ENCODE results near the gene INSRR.

INSRR gene

DNA sequence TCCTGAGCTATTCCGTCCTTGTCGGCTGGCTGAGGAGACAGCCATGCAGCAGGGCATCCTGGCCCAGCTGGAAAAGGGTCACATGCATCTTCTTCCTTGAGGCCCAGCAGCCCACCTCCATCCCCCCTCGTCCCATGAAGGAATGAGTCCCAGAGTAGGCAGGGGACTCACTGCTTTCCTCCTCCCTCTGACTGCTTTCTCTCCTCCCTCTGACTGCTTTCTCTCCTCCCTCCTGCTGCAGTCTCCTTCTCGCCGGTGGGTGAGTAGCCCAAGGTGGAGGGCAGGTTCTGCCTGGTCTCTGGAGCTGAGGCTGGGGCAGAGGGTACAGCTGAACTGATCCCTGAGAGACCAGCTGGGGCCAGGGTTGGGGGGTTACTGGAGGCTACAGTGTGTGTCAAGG is 15.2 kb upstream of the INSRR start:
- ATAC-seq (replicated peaks) = no peak
- no peak overlapping the region for H3K27ac Mint-ChIP-seq
- H3K27me3 Mint-ChIP-seq = peaks cover 42 to 45% of the 10 kb centered on the region in 2 donors

GRCh38 chr1:156873659-156874058 is 14.7 kb upstream of the INSRR start:
- Mint-ChIP-seq H3K36me3 (no peaks in the 10 kb centered on the region), H3K4me3 (no peak overlapping the region), H3K27ac (no peak overlapping the region), H3K4me1 (no peaks in the 10 kb centered on the region), H3K27me3 (peaks cover 38 to 41% of the 10 kb centered on the region in 2 donors), H3K9me3 (no peaks in the 10 kb centered on the region)
- ATAC-seq (replicated peaks) (no peak), DNase-seq (no peak)

More for the DNA sequence above, 15.2 kb upstream of the INSRR start:
- Mint-ChIP-seq H3K36me3 (no peaks in the 10 kb centered on the region), H3K4me3 (no peak overlapping the region), H3K9me3 (no peaks in the 10 kb centered on the region), H3K4me1 (no peaks in the 10 kb centered on the region)
- no peak for DNase-seq

GRCh38 chr1:156869455-156869854 is 10.5 kb upstream of the INSRR start:
- no peaks in the 10 kb centered on the region for H3K4me1 Mint-ChIP-seq
- H3K36me3 Mint-ChIP-seq = no peaks in the 10 kb centered on the region
- peaks cover 36 to 48% of the 10 kb centered on the region in 2 donors for H3K27me3 Mint-ChIP-seq
- DNase-seq = no peak
- no peak for ATAC-seq (replicated peaks)
- no peaks in the 10 kb centered on the region for H3K9me3 Mint-ChIP-seq
- H3K27ac Mint-ChIP-seq = no peak overlapping the region
- no peak overlapping the region for H3K4me3 Mint-ChIP-seq

DNA sequence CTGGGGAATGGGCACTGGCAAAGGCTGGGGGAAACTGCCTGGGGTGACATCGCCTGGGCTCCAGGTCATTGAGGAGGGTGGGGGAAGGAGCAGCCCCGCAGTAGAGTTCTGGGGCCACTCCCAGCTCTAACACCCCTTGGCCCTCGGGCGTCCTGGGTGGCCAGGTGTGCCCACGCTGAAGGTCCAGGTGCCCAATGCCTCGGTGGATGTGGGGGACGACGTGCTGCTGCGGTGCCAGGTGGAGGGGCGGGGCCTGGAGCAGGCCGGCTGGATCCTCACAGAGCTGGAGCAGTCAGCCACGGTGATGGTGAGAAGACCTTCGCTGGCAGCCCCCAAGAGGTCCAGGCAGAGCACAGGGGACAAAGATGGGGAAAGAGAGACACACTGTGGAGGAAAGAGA is 9.4 kb upstream of the INSRR start:
- Mint-ChIP-seq H3K4me3 (no peak overlapping the region), H3K27ac (no peak overlapping the region), H3K9me3 (no peaks in the 10 kb centered on the region), H3K36me3 (no peaks in the 10 kb centered on the region), H3K27me3 (peaks cover 36 to 48% of the 10 kb centered on the region in 2 donors), H3K4me1 (peaks cover 0 to 1% of the 10 kb centered on the region in 2 donors)
- ATAC-seq (replicated peaks) = no peak
- DNase-seq = no peak

- H3K4me1 Mint-ChIP-seq = peaks cover 2 to 5% of the 10 kb centered on the region in 2 donors
- peaks cover 53 to 67% of the 10 kb centered on the region in 2 donors for H3K27me3 Mint-ChIP-seq
- peak in 1 of 2 donors; percentile 50 for ATAC-seq (replicated peaks)
Observed at GRCh38 chr1:156866249-156866909, 7.5 kb upstream of the INSRR start.

DNA sequence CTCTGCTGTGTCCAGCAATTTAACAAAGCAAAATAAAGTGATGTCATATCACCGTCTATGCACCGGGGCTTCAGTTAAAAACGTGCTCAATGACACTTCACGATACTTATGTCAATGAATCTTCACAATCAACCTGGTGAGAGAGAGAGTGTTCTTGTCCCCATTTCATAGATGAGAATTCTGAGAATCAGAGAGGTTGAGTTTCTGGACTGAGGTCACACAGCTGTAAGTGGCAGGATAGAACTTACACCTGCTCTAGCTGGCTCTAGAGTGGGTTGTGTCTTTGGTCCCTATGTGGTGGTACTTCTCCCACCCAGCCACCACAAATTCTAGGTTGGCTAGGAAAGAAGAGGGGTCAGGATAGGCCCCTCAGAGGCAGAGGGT is 6.9 kb upstream of the INSRR start:
- no peaks in the 10 kb centered on the region for H3K9me3 Mint-ChIP-seq
- peaks cover 2 to 6% of the 10 kb centered on the region in 2 donors for H3K4me1 Mint-ChIP-seq
- peaks cover 53 to 68% of the 10 kb centered on the region in 2 donors for H3K27me3 Mint-ChIP-seq

More at GRCh38 chr1:156866249-156866909, 7.5 kb upstream of the INSRR start:
- H3K27ac Mint-ChIP-seq = no peak overlapping the region
- no peaks in the 10 kb centered on the region for H3K36me3 Mint-ChIP-seq
- H3K4me3 Mint-ChIP-seq = no peak overlapping the region
- H3K9me3 Mint-ChIP-seq = no peaks in the 10 kb centered on the region
- DNase-seq = no peak

GRCh38 chr1:156865258-156865657 is 6.3 kb upstream of the INSRR start:
- no peak overlapping the region for H3K4me3 Mint-ChIP-seq
- H3K36me3 Mint-ChIP-seq = no peaks in the 10 kb centered on the region

More for the DNA sequence above, 6.9 kb upstream of the INSRR start:
- DNase-seq (no peak), ATAC-seq (replicated peaks) (no peak)
- Mint-ChIP-seq H3K36me3 (no peaks in the 10 kb centered on the region), H3K4me3 (no peak overlapping the region), H3K27ac (no peak overlapping the region)

DNA sequence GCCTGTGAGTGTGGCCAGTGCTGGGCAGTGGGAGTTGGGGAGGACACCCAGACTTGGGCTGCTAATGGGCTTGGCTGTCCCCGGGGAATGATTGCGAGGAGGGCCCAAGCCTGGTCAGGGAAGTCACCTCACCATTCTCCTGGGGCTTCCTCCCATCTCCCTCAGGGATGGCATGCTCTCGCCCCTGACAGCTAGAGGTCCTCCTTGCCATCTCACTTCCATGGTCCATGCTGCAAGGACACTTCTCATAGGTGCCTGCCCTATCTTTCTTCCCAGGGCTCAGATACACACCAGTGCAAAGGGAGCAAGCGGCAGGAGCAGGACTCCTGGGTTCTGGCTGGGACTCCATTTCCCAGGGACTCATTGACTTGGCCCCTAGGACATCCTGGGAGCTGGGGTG is 5.9 kb upstream of the INSRR start:
- Mint-ChIP-seq H3K27ac (no peak overlapping the region), H3K27me3 (peaks cover 63 to 70% of the 10 kb centered on the region in 2 donors), H3K4me1 (peaks cover 6 to 13% of the 10 kb centered on the region in 2 donors)

More at GRCh38 chr1:156865258-156865657, 6.3 kb upstream of the INSRR start:
- H3K27ac Mint-ChIP-seq = no peak overlapping the region
- DNase-seq (no peak), ATAC-seq (replicated peaks) (no peak)
- no peaks in the 10 kb centered on the region for H3K9me3 Mint-ChIP-seq
- H3K4me1 Mint-ChIP-seq = peaks cover 5 to 9% of the 10 kb centered on the region in 2 donors
- H3K27me3 Mint-ChIP-seq = peaks cover 58 to 70% of the 10 kb centered on the region in 2 donors

DNA sequence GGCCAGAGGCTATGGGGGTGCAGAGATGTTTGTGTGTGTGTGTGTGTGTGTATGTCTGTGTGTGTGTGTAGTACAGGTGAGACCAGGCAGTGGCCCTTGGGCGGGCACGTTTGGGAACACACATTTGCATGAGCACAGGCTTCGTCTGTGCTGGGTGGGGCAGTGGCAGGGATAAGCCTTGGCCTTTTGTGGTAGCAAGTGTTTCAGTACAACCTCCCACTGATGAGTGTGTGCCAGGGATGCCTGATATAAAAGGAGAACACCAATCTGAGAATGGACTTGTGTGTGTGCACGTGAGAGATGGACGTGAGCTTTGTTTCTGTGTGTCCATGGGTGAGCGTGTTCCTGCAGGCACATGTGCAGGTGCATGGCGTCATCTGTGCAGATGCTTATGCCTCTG is 4.7 kb upstream of the INSRR start:
- peaks cover 8 to 19% of the 10 kb centered on the region in 2 donors for H3K4me1 Mint-ChIP-seq
- ATAC-seq (replicated peaks) (no peak), DNase-seq (no peak)
- H3K9me3 Mint-ChIP-seq = no peaks in the 10 kb centered on the region
- H3K4me3 Mint-ChIP-seq = no peak overlapping the region
- H3K27ac Mint-ChIP-seq = no peak overlapping the region
- peaks cover 68 to 70% of the 10 kb centered on the region in 2 donors for H3K27me3 Mint-ChIP-seq
- no peaks in the 10 kb centered on the region for H3K36me3 Mint-ChIP-seq

More for the DNA sequence above, 5.9 kb upstream of the INSRR start:
- ATAC-seq (replicated peaks) (no peak), DNase-seq (no peak)
- Mint-ChIP-seq H3K36me3 (no peaks in the 10 kb centered on the region), H3K4me3 (no peak overlapping the region), H3K9me3 (no peaks in the 10 kb centered on the region)

GRCh38 chr1:156862997-156863599 is 4.2 kb upstream of the INSRR start:
- Mint-ChIP-seq H3K4me3 (no peak overlapping the region), H3K9me3 (no peaks in the 10 kb centered on the region), H3K27me3 (peaks cover 69 to 70% of the 10 kb centered on the region in 2 donors), H3K4me1 (peaks cover 10 to 19% of the 10 kb centered on the region in 2 donors), H3K36me3 (no peaks in the 10 kb centered on the region), H3K27ac (no peak overlapping the region)
- no peak for DNase-seq
- ATAC-seq (replicated peaks) = no peak

DNA sequence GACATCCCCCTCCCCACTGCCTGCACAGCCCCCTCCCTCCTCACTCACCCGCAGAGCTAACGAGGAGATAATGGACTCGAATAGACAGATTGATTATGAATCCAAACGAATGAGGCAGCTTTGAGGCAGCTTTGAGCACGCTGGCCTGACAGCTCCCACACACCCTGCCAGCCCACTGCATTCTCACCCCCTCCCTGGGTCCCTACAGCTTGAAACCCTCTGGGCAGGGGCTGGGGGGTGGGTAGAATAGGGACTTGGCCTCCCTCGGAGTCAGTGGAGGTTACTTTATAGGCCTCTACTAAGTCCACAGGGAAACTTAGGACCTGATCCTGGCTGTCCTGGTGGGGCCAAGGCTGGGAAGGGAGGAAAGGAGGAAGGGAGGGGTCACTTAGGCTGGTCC is 3.7 kb upstream of the INSRR start:
- peaks cover 10 to 19% of the 10 kb centered on the region in 2 donors for H3K4me1 Mint-ChIP-seq
- ATAC-seq (replicated peaks) = no peak
- no peaks in the 10 kb centered on the region for H3K36me3 Mint-ChIP-seq
- no peak for DNase-seq
- H3K9me3 Mint-ChIP-seq = no peaks in the 10 kb centered on the region
- peaks cover 70 to 72% of the 10 kb centered on the region in 2 donors for H3K27me3 Mint-ChIP-seq
- no peak overlapping the region for H3K4me3 Mint-ChIP-seq
- no peak overlapping the region for H3K27ac Mint-ChIP-seq

GRCh38 chr1:156860628-156861423 is 1.9 kb upstream of the INSRR start, which contains the start of gene NTRK1:
TSS of gene NTRK1 (plus strand) at chr1:156860865. CDS start at chr1:156860935, 70 bp downstream.
- Mint-ChIP-seq H3K27ac (peak within 1 kb of the TSS; percentile 21), H3K27me3 (peaks cover 74 to 83% of the 10 kb centered on the region in 2 donors), H3K36me3 (no peaks in the 10 kb centered on the region), H3K9me3 (no peaks in the 10 kb centered on the region), H3K4me1 (peaks cover 10 to 19% of the 10 kb centered on the region in 2 donors), H3K4me3 (peak within 1 kb of the TSS; percentile 77 to 78)
- ATAC-seq (replicated peaks) = peak; percentile 62 to 69
- no peak for DNase-seq

GRCh38 chr1:156860113-156860627 is 1.3 kb upstream of the INSRR start:
- peak overlapping the region; percentile 77 to 78 for H3K4me3 Mint-ChIP-seq
- peak; percentile 70 to 72 for ATAC-seq (replicated peaks)
- H3K4me1 Mint-ChIP-seq = peaks cover 10 to 19% of the 10 kb centered on the region in 2 donors
- peak overlapping the region; percentile 21 for H3K27ac Mint-ChIP-seq
- DNase-seq = peak; percentile 23
- no peaks in the 10 kb centered on the region for H3K9me3 Mint-ChIP-seq
- no peaks in the 10 kb centered on the region for H3K36me3 Mint-ChIP-seq
- peaks cover 67 to 77% of the 10 kb centered on the region in 2 donors for H3K27me3 Mint-ChIP-seq

DNA sequence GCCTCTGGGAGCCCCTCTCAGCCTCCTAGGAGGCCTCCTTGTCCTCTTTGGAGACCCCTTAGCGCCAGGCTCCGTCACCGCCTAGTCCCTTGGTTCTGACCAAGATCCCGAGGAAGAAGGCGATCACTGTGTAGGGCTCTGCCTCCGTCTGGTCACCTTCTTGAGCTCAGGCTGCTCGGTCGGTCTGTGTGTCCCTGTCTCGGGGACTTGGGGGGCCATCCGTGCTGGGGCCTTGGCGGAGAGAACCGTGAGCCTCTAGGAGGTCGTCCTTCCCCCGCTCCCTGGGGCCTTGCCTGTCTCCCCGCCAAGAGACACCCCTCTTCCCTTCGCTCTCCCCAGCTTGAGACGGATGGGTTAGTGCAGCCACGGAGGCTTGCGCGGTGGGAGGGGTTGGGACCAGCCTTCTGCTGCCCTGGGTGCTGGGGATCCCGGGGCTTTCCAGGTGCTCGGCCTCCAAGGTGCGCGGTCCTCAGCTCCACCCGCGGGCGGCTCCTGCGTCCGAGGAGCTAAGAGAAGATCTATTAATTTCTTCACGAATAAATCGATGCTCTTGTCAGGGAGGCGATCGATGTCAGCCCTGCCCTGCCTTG is 701 bp upstream of the INSRR start:
- H3K9me3 Mint-ChIP-seq = no peaks in the 10 kb centered on the region
- no peak overlapping the region for H3K27ac Mint-ChIP-seq
- no peaks in the 10 kb centered on the region for H3K36me3 Mint-ChIP-seq
- ATAC-seq (replicated peaks) = peak; percentile 14 to 44
- H3K4me1 Mint-ChIP-seq = peaks cover 10 to 19% of the 10 kb centered on the region in 2 donors
- DNase-seq = no peak
- H3K4me3 Mint-ChIP-seq = peak overlapping the region; percentile 77 to 78
- peaks cover 65 to 76% of the 10 kb centered on the region in 2 donors for H3K27me3 Mint-ChIP-seq
